HepG2 (cell line): ENCODE measurements around the gene TRIM67.

Experiments
- POLR2A ChIP-seq, 2 experiments: IDR thresholded peaks; 2 replicates each; pipeline ENCODE4 v1.6.1; 2011; ENCODE audit warnings: low read depth in 2 of 2, low read length in 2 of 2, mild to moderate bottlenecking in 1 of 2, moderate library complexity in 1 of 2; ENCODE audit not compliant: insufficient read depth in 1 of 2
- RAD21 ChIP-seq: fragments of 450-650 bp; formaldehyde crosslinking; IDR thresholded peaks from 2 replicates; pipeline ENCODE4 v1.5.0; 2020; ENCODE audit warnings: mild to moderate bottlenecking
- ZBTB46 ChIP-seq: sonication (generic); formaldehyde crosslinking; IDR thresholded peaks from 2 replicates; pipeline ENCODE4 v1.4.0; 2020; ENCODE audit warnings: mild to moderate bottlenecking, missing genetic modification reagents, borderline replicate concordance

- TF ChIP-seq RAD21 (CRISPR knock-in tag) (no peak), ZBTB46 (CRISPR knock-in tag) (no peak), POLR2A (IDR thresholded peaks at IDR 0.05; ENCODE audit: insufficient read depth in 1 of 2, low read depth in 2 of 2, low read length in 2 of 2) (no peak)
These were observed 10.6 kb downstream of the TRIM67 start for GRCh38 chr1:231172411-231172810.
